GM18505 (cell line): ENCODE results near the gene LIME1.

Experiments
- ATAC-seq: cut with Tn5 transposase; IDR thresholded peaks from one replicate; pipeline ENCODE4 v1.9.1; 2021; ENCODE audit not compliant: unreplicated experiment
- POLR2A ChIP-seq: IDR thresholded peaks from 4 replicates; pipeline ENCODE4 v1.6.1; 2011; ENCODE audit warnings: borderline replicate concordance; ENCODE audit not compliant: insufficient read depth, insufficient read length; ENCODE audit errors: extremely low read depth

The LIME1 gene

DNA sequence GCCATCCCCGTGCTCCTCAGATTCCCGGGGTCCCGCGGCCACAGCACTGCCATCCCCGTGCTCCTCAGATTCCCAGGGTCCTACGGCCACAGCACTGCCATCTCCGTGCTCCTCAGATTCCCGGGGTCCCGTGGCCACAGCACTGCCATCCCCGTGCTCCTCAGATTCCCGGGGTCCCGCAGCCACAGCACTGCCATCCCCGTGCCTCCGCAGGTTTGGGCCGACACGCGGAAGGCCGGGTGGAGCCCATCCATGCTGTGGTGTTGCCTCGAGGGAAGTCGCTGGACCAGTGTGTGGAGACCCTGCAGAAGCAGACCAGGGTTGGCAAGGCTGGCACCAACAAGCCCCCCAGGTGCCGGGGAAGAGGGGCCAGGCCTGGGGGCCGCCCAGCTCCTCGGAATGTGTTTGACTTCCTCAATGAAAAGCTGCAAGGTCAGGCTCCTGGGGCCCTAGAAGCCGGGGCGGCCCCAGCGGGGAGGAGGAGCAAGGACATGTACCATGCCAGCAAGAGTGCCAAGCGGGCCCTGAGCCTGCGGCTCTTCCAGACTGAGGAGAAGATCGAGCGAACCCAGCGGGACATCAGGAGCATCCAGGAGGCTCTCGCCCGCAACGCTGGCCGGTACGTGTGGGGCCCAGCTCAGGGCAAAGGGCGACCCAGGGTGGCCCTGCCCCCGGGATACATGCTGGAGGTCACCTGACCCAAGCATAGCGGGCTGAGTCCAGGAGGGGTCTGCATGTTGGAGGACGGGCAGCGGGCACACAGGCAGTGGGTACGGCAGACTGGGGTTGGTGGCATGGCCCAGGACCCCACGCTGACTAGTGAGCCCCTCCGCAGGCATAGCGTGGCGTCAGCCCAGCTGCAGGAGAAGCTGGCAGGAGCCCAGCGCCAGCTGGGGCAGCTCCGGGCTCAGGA is 1.3 kb upstream of the LIME1 start:
- ATAC-seq: no peak
- TF ChIP-seq POLR2A: no peak

GRCh38 chr20:63736893-63737694 is 630 bp downstream of the LIME1 start:
- TF ChIP-seq POLR2A: peak; percentile 10
- no peak for ATAC-seq

- ATAC-seq: no peak
- no peak for TF ChIP-seq POLR2A
Observed at GRCh38 chr20:63737695-63737944, 1.2 kb downstream of the LIME1 start.

GRCh38 chr20:63737945-63738686 is 1.7 kb downstream of the LIME1 start:
- TF ChIP-seq POLR2A: peak; percentile 44
- no peak for ATAC-seq

GRCh38 chr20:63738687-63739129 is 2.2 kb downstream of the LIME1 start:
- no peak for ATAC-seq

DNA sequence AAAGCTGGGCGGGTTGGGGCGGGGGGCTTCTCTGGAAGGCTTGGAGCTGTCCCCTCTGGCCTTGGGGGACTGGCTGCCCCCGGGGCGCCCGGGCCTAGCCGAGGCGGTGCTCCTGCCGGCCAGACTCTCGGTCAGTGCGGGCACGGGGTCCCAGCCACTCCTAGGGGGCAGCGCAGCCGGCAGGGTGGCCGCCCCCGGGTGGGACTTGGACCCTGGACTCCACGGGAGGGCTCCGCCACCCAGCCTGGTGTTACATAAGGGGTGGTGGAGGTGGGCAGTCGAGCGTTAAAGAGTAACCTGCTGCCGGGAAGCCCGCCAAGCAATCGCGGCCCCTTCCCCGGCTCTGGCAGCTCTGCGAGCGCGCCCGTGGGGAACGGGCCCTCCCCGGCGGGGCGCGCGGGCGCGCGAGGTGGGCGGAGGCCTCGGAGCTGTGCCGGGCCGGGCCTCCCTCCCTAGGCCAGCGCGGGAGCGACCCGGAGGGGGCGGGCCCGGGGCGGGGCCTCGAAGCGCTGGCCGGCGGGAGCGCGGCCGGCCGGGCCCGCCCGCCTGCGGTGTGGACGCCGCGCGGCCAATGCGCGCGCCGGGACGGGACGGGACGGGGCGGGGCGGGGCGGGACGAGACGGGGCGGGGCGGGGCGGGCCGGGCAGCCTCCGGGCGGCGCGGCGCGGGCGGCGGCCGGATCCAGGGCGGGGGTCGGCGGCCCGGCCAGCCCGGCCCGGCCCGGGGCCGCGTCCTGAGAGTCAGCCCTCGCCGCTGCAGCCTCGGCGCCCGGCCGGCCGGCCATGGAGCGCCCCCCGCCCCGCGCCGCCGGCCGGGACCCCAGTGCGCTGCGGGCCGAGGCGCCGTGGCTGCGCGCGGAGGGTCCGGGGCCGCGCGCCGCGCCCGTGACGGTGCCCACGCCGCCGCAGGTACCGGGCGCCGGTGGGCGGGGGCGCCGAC is 2.9 kb downstream of the LIME1 start, which contains the start of gene SLC2A4RG:
SLC2A4RG (plus strand) TSS at position 647 of the 940 bp plus-strand sequence; CDS start at position 784, 137 bp downstream.
- peak; percentile 31 for ATAC-seq
- TF ChIP-seq POLR2A: peak; percentile 34

More at GRCh38 chr20:63738687-63739129, 2.2 kb downstream of the LIME1 start:
- TF ChIP-seq POLR2A: no peak

GRCh38 chr20:63740070-63740626 is 3.7 kb downstream of the LIME1 start:
- ATAC-seq: peak; percentile 14

DNA sequence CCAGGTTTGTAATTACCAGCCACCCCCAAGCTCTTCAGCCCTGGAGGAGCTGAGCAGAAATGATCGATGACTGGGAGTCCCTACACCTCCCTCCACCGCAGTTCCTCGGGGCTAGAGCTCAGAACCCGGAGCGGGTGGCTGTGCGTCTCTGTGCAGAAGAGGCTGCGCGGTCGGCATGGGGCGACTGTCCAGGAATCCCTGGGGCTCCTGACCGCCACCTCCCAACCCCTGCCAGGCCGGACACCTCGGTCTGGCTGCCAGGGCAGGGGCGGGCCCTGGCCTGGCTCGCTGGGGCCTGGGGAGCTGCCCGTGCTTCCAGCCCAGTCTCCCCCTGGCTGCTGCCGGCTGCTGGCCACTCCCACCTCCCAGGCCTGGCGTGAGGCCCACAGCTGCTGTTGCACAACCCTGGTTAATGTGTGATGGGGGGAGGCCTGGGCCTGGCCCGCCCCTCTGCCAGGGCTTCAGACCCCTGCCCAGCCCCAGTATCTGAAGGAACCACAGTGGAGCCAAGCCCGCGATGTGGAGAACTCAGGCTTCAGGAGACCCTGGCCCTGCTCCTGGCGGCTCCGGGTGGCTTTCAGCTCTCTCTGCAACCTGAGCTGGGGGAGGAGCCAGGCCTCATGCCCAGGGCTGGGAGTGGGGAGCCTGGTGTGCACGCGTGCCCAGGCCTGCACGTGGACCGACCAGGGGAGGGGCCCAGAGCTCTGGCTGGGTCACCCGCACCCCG is 4.3 kb downstream of the LIME1 start:
- no peak for ATAC-seq
- TF ChIP-seq POLR2A: no peak

More at GRCh38 chr20:63740070-63740626, 3.7 kb downstream of the LIME1 start:
- TF ChIP-seq POLR2A: peak; percentile 28

GRCh38 chr20:63741354-63741675 is 4.9 kb downstream of the LIME1 start:
- no peak for TF ChIP-seq POLR2A
- no peak for ATAC-seq

DNA sequence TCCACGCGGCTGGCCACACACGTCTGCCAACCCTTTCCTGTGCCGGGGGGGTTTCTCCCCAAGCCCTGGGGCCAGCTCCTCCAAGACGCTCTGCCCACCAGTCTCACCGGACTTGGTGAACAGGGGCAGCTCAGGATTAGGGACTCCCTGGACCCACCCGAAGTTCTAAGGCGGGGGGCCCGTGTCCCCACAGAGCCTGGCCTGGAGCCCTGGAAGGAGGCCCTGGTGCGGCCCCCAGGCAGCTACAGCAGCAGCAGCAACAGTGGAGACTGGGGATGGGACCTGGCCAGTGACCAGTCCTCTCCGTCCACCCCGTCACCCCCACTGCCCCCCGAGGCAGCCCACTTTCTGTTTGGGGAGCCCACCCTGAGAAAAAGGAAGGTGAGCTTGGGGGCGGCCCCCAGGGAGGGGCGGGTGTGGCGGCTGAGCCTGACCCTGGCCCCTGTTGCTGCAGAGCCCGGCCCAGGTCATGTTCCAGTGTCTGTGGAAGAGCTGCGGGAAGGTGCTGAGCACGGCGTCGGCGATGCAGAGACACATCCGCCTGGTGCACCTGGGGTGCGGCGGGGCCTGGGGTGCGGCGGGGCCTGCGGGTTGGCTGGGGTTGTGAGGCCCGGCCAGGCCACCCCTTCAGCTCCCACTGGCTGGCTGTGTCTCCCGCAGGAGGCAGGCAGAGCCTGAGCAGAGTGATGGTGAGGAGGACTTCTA is 5.4 kb downstream of the LIME1 start:
- TF ChIP-seq POLR2A: no peak
- ATAC-seq: no peak
